GM18873 (cell line): ENCODE data around the gene RUBCNL.
"Not testable (repeated sequence)": the region's sequence is repeated elsewhere in the genome, so short reads cannot be mapped to it uniquely, and the experiment has no call there.

Experiments
- ATAC-seq: cut with Tn5 transposase; IDR thresholded peaks from one replicate; pipeline ENCODE4 v1.9.1; 2021; ENCODE audit warnings: mild to moderate bottlenecking, moderate library complexity, moderate number of reproducible peaks; ENCODE audit not compliant: unreplicated experiment, low FRiP score

The RUBCNL gene, protein sequence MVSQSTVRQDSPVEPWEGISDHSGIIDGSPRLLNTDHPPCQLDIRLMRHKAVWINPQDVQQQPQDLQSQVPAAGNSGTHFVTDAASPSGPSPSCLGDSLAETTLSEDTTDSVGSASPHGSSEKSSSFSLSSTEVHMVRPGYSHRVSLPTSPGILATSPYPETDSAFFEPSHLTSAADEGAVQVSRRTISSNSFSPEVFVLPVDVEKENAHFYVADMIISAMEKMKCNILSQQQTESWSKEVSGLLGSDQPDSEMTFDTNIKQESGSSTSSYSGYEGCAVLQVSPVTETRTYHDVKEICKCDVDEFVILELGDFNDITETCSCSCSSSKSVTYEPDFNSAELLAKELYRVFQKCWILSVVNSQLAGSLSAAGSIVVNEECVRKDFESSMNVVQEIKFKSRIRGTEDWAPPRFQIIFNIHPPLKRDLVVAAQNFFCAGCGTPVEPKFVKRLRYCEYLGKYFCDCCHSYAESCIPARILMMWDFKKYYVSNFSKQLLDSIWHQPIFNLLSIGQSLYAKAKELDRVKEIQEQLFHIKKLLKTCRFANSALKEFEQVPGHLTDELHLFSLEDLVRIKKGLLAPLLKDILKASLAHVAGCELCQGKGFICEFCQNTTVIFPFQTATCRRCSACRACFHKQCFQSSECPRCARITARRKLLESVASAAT

DNA sequence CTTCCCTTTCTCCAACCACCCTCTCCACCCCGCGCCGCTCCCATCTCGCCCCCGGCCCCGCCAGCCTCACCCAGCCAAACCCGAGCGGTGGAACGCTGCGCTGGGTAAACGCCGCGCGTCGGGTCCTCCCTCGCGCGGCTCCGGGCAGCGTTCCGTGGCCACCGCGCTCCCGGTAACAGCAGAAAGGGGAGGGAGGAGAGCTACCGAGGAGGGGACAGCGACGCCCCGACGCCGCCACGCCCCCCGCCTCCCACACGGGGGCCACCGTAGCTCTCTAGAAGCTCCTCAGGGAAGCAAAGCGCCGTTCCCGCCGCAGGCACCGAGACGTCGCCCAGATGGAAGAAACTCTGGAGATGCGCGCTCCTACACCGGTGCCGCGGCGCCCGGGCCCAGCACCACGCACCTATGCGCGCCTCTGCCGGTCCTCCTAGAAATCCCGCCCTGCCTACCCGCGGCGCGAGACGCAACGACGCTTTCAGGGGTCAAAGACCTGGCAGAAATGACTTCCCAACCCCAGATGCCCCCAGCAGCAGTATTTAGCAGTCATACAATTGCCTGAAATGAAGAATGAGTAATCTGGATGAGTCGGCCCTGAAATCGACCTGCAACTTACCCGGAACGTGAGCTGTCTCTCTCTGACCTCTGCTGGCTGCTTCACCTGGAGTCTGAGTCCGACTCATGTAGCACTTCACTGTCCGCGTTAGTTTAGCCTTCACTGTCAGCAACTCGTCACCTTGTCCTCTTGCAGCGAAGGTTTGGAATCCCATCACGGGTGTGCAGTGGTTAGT is at the start of gene RUBCNL:
Gene RUBCNL (minus strand): TSS at position 189 of the 788 bp plus-strand sequence. CDS start 14,777 bp downstream, outside the sequence.
- no peak for ATAC-seq

DNA sequence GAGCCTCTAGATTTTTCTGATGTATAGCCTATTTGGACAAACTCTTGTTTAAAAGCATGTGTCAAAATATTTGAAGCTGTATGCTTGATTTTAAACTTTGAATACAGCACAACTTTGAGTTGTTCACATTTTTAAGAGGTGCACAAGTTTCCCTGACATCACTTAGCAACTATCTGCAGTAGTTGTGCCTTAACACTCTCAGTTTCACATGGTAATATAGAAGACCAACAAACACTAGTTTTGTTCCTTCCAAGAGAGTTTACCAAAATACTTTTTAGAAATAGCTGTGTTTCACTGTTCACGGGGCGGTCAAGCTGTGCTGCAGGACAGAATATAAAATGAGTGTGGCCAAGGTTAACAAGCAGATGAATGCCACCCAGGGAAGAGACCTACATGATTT is 42.5 kb upstream of the RUBCNL start:
- not testable (repeated sequence) for ATAC-seq

DNA sequence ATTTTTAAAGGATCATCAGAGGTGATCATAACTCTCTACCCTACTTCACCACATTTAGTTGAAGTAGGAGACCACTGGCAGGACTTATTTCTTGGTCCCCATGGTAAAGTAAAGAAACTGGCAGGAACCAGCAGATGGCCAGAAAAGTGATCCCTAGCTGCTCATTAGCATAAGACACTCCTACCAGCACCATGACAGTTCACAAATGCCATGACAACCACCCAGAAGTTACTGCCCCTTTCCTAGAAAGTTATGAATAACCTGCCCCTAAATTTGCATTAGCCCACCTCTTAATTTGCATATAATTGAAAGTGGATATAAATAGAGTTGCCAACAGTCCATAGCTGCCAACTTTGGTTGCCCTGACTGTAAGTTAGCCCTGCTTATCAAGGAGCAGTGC is 18.4 kb upstream of the RUBCNL start:
- ATAC-seq = no peak

DNA sequence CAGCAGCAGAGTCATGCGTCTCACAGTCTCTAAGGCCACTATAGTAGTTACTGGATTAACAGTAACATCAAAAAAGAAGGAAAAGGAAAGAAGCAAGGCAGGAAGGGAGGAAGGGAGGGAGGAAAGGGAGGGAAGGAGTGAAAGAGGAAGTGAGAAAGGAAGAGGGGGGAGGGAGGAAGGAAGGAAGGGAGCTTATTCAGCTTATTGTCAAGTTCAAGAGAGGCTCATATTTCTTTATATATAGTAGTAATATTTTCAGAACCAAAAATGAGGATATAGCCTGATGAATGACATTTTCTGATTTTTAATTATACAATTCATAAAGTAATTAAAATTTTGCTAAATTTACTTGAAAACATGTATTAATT is 17.7 kb upstream of the RUBCNL start:
- ATAC-seq = no peak

DNA sequence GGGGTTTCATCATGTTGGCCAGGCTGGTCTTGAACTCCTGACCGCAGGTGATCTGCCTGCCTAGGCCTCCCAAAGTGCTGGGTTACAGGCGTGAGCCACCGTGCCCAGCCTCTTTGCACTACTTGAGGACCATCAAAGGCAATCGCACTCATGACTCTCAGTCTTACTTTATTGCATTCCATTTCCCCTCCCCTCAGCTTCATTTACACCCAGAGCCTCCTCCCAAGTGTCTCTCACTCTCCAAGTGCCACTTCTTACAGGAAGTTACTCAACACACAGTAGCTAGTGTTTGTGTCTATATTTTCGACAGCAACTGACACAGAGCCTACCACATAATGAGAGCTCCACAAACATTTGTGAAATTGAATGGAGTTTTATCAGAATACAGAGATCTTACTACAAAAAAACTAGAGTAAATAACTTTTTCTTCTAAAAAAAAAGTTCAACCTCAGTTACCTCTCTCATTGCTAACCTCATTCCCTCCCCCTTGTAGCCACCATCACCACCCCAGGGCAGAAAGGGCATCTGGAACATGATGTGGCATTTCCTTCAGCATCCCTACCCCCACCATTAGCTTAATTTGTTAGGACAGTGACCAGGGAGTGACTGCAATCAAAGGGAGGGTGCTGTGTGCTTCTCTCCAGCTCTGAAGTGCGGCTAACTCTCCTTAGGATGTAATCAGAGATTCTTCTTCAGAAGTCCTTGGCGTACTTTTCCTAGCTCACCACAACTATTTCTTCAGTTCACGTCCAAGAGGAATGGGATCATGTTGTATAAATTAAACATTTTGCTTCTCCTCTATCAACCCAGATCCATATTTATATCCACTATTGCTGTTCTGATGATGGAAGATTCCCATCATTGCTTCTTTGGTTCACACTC is 17.0 kb upstream of the RUBCNL start:
- no peak for ATAC-seq

DNA sequence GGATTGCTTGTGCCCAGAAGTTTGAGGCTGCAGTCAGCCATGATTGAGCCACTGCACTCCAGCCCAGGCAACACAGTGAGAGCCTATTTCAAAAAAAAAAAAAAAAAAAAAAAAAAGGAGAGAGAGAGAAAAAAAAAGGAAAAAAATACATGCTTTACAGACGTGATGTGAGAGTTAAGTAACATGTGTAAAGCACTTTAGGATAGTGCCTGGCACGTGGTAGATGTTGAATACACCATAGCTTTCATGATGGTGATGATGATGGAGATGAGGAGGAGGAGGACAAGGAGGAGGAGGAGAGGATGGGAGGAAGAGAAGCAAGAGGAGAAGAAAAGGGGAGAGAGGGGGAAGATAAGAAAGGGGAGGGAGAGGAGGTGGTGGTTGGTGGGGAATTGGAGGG is 15.1 kb upstream of the RUBCNL start:
- no peak for ATAC-seq

DNA sequence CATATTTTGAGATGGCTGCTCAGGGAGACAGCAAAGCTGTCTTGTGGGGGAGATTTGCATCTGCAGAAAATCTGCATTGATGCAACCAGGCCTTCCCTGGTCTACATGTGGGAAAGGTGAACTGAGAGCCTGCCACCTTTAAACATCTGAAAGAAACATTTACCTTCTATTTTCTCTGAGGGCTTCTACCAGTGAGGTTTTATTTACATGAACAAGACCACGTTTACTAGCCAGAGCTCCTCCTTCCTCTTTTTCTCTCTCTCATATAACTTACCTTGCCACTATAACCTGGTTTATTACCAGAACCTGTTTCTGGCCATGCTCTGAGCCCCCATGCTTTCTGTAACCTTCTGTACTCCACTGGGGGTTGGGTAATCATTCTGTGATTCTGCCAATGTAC is 14.4 kb upstream of the RUBCNL start:
- no peak for ATAC-seq

DNA sequence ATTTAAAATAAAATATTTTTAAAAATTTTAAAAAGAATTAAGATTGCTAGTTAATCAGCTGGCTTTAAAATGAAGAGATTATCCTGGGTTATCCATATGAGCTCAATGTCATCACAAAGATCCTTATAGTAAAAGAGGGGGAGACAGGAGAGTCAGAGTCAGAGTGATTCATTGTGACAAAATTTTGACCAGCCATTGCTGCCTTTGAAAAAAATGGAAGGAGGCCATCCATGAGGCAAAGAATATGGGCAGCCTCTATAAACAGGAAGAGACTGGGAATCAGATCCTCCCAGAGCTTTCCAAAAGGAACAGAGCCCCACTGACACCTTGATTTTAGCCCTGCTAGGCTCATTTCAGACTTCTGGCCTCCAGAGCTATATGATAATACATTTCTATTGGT is 9.3 kb upstream of the RUBCNL start:
- ATAC-seq = no peak

DNA sequence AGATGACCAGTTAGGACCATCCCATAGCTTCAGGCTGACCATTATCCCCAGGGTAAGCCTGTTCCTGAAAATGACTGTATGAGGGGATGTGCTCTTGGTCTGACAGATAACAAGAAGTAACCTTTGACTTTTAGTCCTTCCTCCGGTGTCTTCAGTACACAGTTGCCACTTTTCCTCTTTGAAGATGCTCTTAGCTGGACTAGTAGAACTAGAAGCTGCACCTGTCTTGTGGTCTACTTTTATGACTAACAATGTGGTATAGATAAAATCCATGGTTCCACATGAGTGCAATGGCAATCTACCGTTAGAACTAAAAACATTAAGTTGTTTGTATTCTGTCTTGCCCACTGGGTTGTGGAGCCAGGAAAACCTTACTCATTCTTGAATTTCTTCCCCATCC is 5.9 kb upstream of the RUBCNL start:
- no peak for ATAC-seq

DNA sequence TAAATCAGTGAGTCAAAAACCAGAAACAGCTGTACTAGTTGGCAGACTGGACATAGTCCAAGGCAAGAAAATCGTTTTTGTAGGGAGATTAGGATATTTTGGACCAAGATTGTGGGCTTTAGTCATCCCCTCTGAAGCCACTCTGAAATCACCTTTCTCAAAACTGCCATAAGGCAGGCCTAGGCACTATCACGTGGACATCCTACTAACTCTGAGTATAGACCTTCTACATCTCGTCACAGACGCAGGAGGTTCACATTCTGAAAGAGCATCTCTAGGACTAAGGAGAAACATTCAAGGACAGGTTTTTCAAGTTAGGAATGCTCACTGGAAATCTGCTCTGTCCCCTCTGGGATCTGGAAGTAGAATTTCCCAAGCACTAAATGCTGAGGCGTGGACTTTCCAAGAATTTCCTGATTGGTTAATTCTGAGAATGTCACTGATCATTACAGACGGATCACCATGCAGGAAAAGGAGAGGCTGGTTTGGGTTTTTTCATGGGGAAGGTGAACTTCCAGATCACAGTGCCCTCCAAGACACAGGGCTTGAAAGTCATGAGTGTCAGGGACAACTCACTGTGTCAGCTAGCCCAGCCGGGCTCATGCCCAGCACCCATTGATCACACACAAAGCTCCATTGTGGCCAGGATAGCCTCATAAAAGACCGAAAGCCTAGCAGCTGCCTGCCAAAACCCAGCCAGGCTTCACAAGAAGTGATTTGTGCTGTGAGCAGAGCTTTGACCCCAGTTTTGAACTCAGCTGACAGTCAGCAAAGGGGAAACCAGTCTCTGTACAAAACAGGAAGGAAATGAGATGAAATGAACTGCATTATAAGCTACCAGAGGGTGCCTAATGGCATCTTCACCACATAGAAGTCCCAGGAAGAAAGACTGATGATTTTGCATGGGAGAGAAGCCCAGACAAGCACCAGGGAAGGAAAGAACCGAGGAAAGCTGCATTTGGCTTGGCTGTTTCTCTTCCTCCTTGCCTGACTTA is 2.7 kb upstream of the RUBCNL start:
- peak; percentile 49 for ATAC-seq

DNA sequence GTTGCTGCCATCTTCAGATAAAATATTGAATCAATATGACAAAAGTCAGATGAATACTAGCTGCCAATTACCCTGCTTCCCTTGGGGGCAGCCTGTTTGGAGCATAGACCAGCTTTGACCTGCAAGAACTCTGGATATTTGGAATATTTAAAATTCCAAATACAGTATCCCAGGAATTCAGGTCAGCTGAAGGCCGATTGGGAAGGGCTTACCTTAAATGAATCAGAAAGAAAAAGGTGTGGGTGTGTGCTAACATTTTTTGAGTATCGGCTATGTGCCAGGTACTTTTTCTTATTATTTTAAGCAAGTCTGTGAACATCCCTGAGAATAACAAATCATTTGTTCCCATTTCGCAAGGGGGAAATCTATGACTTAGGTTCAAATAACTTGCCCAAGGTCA is 1.8 kb upstream of the RUBCNL start:
- ATAC-seq = no peak

DNA sequence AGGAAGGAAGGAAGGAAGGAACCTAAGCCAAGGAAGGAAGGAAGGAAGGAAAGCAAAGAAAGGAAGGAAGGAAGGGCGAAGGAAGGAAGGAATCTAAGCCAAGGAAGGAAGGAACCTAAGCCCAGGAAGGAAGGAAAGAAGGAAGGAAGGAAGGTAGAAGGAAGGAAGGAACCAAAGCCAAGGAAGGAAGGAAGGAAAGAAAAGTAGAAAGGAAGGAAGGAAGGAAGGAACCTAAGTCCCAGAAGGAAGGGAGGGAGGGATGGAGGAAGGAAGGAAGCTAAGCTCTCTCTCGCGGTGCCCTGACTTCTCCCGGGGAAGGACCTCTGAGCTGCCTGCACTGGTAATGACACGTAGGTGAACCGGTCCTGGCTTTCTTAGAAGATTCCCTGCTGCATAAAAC is 1.3 kb upstream of the RUBCNL start:
- ATAC-seq = no peak

DNA sequence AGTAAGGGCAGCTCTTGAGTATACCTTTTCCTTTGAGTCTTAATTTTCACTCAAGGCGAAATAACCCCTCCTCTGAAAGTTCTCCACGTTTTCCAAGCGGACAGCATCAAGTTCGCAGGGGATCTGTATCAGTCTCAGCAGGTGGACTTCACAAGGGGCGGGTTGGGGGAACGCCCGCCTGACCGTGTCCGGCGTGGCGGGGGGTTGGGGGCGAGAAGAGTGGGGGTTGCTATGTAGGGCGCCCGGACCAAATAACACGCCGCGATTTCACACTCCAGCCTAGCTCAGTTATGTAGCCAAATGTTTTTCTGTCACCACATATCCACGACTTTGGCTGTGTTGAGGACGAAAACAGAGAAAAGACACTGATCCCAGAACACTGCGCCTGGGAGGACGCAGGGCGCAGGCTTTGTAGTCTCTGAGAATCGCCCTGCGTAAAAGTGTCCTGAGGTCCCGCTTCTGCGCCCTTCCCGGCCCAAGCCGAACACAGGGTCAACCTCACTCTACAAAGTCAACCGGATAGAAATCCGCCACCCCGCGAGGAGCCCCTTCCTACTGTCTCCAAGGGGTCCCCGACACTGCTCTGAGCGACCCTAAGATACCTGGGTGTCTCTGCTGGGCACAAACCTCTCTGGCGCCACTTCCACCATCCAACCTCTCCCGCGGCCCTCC is 524 bp downstream of the RUBCNL start:
- no peak for ATAC-seq

DNA sequence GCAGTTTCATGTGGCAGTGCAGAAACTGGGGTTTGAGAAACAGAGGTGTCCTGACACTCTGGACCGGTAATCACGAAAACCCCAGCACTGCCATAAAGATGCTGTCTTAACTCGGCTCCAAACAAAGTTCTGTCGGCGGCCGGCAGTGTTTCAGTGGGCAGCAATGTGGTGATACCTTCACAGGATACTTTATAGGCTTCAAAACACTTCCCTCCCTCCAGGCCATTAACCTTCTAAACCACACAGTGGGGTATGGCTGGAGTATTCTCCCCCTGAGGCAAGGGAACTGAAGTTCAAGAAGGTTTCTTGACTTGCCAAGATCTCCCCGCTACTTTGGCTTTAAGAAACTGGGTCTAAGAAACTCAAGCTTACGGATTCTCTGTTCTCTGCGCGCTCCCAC is 1.1 kb downstream of the RUBCNL start:
- no peak for ATAC-seq

DNA sequence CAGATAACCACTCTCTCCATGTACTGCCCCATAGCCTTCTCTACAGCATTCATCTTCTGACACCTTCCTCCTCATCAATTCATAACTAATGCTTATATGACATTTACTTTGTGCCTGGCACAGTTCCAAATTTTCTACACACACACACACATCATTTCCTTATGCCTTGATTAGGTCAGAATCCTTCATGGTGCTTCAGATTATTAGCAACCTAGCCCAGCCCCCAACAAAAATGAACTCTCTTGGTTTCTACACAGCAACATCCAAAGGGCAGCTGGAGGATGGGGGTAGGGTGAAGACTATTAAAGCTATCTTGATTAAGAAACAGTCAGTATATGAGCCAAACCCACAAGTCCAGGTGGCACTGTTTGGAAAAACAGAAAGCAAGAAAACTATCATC is 3.7 kb downstream of the RUBCNL start:
- ATAC-seq = no peak

DNA sequence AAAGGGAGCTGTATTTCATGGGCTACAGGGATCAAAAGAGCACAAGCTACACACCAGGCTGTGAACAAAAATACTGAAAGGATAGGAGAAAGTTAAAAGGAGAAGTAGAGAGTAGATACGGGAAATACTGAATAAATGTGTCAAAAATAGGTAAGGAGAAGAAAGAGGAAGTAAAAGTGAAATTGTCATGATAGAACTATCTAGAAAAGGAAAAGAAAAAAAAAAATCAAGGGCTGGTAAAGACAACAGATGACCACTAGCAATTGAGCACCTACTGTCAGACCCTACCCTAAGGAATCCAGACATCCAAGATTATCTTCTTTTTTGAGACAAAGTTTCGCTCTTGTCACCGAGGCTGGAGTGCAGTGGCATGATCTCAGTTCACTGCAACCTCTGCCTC is 4.8 kb downstream of the RUBCNL start:
- peak; percentile 43 for ATAC-seq

DNA sequence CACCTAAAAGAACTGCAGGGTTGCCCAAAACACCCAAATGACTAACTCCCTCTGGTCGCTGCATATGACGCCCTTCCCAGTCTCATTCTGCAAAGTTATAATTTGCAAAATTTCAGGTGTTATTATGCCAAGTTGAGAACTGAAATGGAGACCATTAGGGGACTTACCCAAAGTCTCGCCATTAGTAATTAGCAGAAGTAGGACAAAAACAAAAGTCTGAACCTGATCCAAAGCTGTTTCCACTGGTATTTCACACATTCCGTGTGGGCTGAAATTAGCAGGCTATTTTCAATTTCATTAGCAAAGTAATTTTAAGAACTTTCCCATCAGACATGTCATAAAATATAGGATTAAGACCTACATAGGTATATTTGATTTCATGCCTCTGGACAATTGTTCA is 6.8 kb downstream of the RUBCNL start:
- ATAC-seq = no peak

DNA sequence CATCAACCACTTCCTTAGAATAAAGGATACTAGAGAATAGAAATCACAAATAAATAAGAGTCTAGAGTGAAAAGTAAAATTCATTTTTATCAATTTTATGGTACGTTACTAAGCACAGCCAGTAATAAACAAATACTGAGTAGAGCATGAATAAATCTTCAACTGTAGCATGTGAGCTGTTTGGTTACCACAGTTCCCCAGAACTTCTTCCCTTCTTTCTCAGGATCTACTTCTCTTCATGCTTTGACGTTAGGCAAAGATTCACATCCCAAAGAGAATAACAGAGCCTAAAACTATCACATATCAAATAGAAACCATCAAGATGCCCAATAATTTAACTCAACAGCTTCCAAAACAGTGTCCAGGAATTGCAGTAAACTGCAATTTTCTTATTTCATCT is 7.4 kb downstream of the RUBCNL start:
- no peak for ATAC-seq

DNA sequence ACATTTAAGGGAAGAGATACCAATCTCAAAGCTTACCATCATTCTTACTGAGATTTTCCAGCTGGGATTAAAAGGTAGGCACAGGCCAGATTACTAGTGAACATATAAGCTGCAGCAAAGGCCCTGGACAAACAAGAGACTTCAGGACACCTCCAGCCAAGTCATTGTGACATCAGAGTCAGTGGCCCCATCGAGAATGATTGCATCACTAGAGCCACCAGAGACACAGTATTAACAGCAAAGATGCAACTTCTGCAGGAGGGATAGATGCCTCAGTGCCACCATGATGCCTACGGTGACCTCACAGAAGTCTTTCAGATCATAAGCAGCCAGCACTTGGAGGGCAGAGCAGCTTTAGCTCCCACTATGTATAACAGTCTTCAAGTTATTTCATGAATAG is 8.6 kb downstream of the RUBCNL start:
- no peak for ATAC-seq
